Mammary epithelial cell (primary cell): ENCODE results near the gene PTPRG.

ENCODE experiments used
- EZH2 ChIP-seq: IDR thresholded peaks from 2 replicates; pipeline ENCODE4 v1.6.1; 2012; ENCODE audit warnings: low read length, inconsistent platforms, borderline replicate concordance
- TF ChIP-seq, protein P1 (sequence below), 2 donors: IDR thresholded peaks in 1 of 2; conservative IDR thresholded peaks in 1 of 2; 2 replicates each; pipeline ENCODE4 v1.5.1; 2011 to 2012; ENCODE audit warnings: inconsistent platforms in 2 of 2, low read length in 2 of 2, mild to moderate bottlenecking in 2 of 2, control low read depth in 1 of 2, low read depth in 1 of 2; ENCODE audit not compliant: insufficient read depth in 1 of 2; ENCODE audit errors: extremely low read depth in 1 of 2

DNA sequence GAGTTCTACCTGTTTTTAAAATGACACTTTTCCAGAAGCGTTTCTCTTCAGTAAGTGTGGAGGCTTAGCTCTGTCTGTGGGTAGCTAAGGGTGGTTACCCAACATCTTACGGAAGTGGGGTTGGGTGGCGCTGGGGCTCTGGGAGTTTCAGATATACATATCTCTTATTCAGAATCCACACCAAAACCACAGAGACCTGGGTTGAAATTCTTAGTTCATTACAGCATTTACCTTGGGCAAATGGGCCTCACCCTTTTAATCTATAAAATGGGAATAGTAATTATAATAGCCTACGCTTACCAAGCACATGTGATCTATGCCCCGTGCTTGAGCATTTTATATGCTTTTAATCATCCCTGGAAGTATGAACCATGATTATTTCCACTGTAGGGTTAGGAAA is 9.4 kb downstream of the PTPRG start:
- TF ChIP-seq, protein P1, sequence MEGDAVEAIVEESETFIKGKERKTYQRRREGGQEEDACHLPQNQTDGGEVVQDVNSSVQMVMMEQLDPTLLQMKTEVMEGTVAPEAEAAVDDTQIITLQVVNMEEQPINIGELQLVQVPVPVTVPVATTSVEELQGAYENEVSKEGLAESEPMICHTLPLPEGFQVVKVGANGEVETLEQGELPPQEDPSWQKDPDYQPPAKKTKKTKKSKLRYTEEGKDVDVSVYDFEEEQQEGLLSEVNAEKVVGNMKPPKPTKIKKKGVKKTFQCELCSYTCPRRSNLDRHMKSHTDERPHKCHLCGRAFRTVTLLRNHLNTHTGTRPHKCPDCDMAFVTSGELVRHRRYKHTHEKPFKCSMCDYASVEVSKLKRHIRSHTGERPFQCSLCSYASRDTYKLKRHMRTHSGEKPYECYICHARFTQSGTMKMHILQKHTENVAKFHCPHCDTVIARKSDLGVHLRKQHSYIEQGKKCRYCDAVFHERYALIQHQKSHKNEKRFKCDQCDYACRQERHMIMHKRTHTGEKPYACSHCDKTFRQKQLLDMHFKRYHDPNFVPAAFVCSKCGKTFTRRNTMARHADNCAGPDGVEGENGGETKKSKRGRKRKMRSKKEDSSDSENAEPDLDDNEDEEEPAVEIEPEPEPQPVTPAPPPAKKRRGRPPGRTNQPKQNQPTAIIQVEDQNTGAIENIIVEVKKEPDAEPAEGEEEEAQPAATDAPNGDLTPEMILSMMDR (conservative IDR thresholded peaks at IDR 0.05 in 1 of 2, IDR thresholded peaks at IDR 0.05 in 1 of 2; ENCODE audit: extremely low read depth in 1 of 2, insufficient read depth in 1 of 2, low read depth in 1 of 2, low read length in 2 of 2) = no peak
- no peak for TF ChIP-seq EZH2
